ENCODE results near the gene MGAT1. TPM values are rescaled to one million over a fixed set of nuclear protein-coding genes. Genes with fewer than 3 reads are reported as not detected.
A peak's percentile ranks its signal among the peaks of the same experiment; 100 is the strongest.

Gene MGAT1
- total and polyA plus RNA-seq, 2 of the 8 experiments (the other 6 are each of a cell fraction or from before 2014, with no cell fraction given) = 66.8 to 77.0 TPM

DNA sequence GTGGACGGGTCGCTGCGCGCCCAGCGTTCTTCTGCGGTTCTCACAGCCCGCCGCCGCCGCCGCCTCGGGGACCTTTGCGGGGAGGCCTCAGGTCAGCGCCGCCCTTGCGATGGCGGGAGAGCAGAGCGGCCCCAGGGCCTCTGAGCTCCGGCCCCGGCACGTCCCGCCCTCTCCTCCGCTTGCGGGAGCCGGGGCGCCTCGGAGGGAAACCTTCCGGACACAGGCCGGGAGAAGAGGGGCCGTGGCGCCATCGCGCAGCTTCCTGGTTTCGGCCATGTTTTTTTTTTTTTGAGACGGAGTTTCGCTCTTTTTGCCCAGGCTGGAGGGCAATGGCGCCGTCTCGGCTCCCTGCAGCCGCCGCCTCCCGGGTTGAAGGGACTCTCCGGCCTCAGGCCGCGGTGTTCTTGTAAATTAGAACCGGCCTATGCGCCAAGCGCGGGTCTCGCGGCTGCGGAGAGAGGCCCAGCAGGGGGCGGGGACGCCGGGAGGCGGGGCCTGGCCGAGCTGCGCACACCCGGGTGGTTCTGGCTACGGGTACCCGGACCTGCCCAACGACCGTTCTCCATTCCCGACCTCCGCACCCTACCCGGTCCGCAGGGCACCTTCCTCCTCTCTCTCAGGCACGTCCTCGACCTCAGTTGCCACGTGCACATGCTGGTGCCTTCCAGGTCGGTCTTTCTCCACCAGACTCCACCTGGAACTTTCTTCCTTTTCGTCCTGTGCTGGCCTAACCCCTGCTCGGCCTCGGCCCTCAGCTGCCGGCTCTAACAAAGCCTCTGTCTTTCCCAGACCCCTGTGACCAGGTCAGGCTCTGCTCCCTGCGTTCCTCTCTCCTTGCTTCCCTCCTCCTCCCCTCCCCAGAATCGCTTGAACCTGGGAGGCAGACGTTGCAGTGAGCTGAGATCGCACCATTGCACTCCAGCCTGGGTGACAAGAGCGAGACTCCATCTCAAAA, 28.8 kb upstream of the MGAT1 start (continued):
- TF ChIP-seq JUN (IDR thresholded peaks at IDR 0.05; ENCODE audit: low read depth, low read length) = no peak
- TF ChIP-seq ZNF274 (IDR thresholded peaks at IDR 0.05; ENCODE audit: borderline replicate concordance, extremely low read depth, low read length) = no peak
- TF ChIP-seq, protein P1, sequence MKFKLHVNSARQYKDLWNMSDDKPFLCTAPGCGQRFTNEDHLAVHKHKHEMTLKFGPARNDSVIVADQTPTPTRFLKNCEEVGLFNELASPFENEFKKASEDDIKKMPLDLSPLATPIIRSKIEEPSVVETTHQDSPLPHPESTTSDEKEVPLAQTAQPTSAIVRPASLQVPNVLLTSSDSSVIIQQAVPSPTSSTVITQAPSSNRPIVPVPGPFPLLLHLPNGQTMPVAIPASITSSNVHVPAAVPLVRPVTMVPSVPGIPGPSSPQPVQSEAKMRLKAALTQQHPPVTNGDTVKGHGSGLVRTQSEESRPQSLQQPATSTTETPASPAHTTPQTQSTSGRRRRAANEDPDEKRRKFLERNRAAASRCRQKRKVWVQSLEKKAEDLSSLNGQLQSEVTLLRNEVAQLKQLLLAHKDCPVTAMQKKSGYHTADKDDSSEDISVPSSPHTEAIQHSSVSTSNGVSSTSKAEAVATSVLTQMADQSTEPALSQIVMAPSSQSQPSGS (IDR thresholded peaks at IDR 0.05; ENCODE audit: low read length) = no peak; the same call in 1 of the 2 replicates
- peak; percentile 50 for TF ChIP-seq KDM4A (IDR thresholded peaks at IDR 0.05; ENCODE audit: low read depth, low read length, severe bottlenecking)
- TF ChIP-seq SP1 (IDR thresholded peaks at IDR 0.05; ENCODE audit: low read depth, low read length) = 0 out of 2 replicates have a peak, but pooled peaks have one; percentile 27
- no peak for TF ChIP-seq EGR1 (IDR thresholded peaks at IDR 0.05; ENCODE audit: borderline replicate concordance, low read depth, low read length)
- TF ChIP-seq SIRT6 (IDR thresholded peaks at IDR 0.05; ENCODE audit: low read length) = no peak
- TF ChIP-seq, protein P2, sequence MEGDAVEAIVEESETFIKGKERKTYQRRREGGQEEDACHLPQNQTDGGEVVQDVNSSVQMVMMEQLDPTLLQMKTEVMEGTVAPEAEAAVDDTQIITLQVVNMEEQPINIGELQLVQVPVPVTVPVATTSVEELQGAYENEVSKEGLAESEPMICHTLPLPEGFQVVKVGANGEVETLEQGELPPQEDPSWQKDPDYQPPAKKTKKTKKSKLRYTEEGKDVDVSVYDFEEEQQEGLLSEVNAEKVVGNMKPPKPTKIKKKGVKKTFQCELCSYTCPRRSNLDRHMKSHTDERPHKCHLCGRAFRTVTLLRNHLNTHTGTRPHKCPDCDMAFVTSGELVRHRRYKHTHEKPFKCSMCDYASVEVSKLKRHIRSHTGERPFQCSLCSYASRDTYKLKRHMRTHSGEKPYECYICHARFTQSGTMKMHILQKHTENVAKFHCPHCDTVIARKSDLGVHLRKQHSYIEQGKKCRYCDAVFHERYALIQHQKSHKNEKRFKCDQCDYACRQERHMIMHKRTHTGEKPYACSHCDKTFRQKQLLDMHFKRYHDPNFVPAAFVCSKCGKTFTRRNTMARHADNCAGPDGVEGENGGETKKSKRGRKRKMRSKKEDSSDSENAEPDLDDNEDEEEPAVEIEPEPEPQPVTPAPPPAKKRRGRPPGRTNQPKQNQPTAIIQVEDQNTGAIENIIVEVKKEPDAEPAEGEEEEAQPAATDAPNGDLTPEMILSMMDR (IDR thresholded peaks at IDR 0.05; ENCODE audit: control extremely low read depth in 1 of 3, insufficient read depth in 1 of 3, low read depth in 1 of 3, low read length in 3 of 3) = peak in 1 of 3 experiments; percentile 2; a peak in 1 of 4 replicates
- no peak for TF ChIP-seq TCF12 (IDR thresholded peaks at IDR 0.05; ENCODE audit: low read depth, low read length)
- TF ChIP-seq EZH2 (IDR thresholded peaks at IDR 0.05; ENCODE audit: low read depth, low read length, severe bottlenecking) = no peak
- TF ChIP-seq SIN3A (conservative IDR thresholded peaks at IDR 0.05 in 1 of 2, IDR thresholded peaks at IDR 0.05 in 1 of 2; ENCODE audit: low read depth in 1 of 2, low read length in 2 of 2) = peak in 1 of 2 experiments; percentile 25; a peak in 1 of 4 replicates
- peak; percentile 81 for TF ChIP-seq ASH2L (IDR thresholded peaks at IDR 0.05; ENCODE audit: low read length)
- peak; percentile 69 for TF ChIP-seq TAF1 (IDR thresholded peaks at IDR 0.05; ENCODE audit: low read depth, low read length)
- TF ChIP-seq MAFK (IDR thresholded peaks at IDR 0.05; ENCODE audit: low read depth, low read length) = no peak
- TF ChIP-seq POLR2AphosphoS5 (IDR thresholded peaks at IDR 0.05; ENCODE audit: low read depth, low read length) = peak; percentile 70; the same call in 1 of the 2 replicates
- no peak for TF ChIP-seq SUZ12 (IDR thresholded peaks at IDR 0.05; ENCODE audit: low read length)
- TF ChIP-seq POLR2A (IDR thresholded peaks at IDR 0.05; ENCODE audit: control extremely low read depth in 1 of 2, low read depth in 2 of 2, low read length in 2 of 2) = peak; percentile 12 to 56
- TF ChIP-seq CREB1 (IDR thresholded peaks at IDR 0.05) = 0 out of 2 replicates have a peak, but pooled peaks have one; percentile 9
- TF ChIP-seq CBX8 (IDR thresholded peaks at IDR 0.05; ENCODE audit: borderline replicate concordance, low read depth, low read length) = no peak
- no peak for TF ChIP-seq GABPA (IDR thresholded peaks at IDR 0.05; ENCODE audit: borderline replicate concordance, insufficient read depth, low read length)
